K562 (cell line): ENCODE measurements around the gene CNOT1. TPM values are rescaled to one million over a fixed set of nuclear protein-coding genes. Genes with fewer than 3 reads are reported as not detected.

Experiments
- BDP1 ChIP-seq: IDR thresholded peaks from 3 replicates; pipeline ENCODE4 v1.6.1; 2011; ENCODE audit not compliant: insufficient read length, insufficient read depth
- CC2D1A ChIP-seq: fragments of 450-650 bp; IDR thresholded peaks from 2 replicates; pipeline ENCODE4 v1.6.1; 2017; ENCODE audit warnings: mild to moderate bottlenecking
- CEBPG ChIP-seq, 3 experiments: fragments of 200-800 bp in 1 of 3; sonication (Bioruptor generic) in 1 of 3; sonication (generic) in 1 of 3; formaldehyde crosslinking in 1 of 3; IDR thresholded peaks in 2 of 3; conservative IDR thresholded peaks in 1 of 3; 2 replicates each; pipeline versions ENCODE4 v1.6.1 to v1.8.0; 2016 to 2022; ENCODE audit warnings: missing compliant biosample characterization in 2 of 3, missing genetic modification characterization in 2 of 3, mild to moderate bottlenecking in 1 of 3, missing genetic modification reagents in 1 of 3
- EHMT2 ChIP-seq: fragments of 450-650 bp; IDR thresholded peaks from 2 replicates; pipeline ENCODE4 v1.6.1; 2018; ENCODE audit warnings: antibody characterized with exemption
- GABPA ChIP-seq: fragments of 200-800 bp; sonication (Bioruptor generic); conservative IDR thresholded peaks from 2 replicates; pipeline ENCODE4 v1.6.1; 2016; ENCODE audit warnings: low read depth, missing genetic modification characterization, missing compliant biosample characterization
- GTF2E2 ChIP-seq: fragments of 200-800 bp; sonication (Bioruptor generic); IDR thresholded peaks from 2 replicates; pipeline ENCODE4 v1.6.1; 2016; ENCODE audit warnings: missing genetic modification characterization, missing compliant biosample characterization
- HDAC1 ChIP-seq, 2 experiments: fragments of 450-650 bp; IDR thresholded peaks; 2 replicates each; pipeline ENCODE4 v1.6.1; 2016 to 2017; ENCODE audit warnings: inconsistent platforms in 1 of 2, mild to moderate bottlenecking in 1 of 2, moderate library complexity in 1 of 2
- LEF1 ChIP-seq: fragments of 450-650 bp; IDR thresholded peaks from 2 replicates; pipeline ENCODE4 v1.6.1; 2016; ENCODE audit warnings: mild to moderate bottlenecking
- MAFG ChIP-seq: fragments of 450-650 bp; conservative IDR thresholded peaks from 2 replicates; pipeline ENCODE4 v1.6.1; 2016; ENCODE audit warnings: missing genetic modification characterization, missing compliant biosample characterization
- MTA2 ChIP-seq: fragments of 450-650 bp; IDR thresholded peaks from 2 replicates; pipeline ENCODE4 v1.6.1; 2016; ENCODE audit warnings: low read depth
- NCOR1 ChIP-seq: fragments of 450-650 bp; IDR thresholded peaks from 2 replicates; pipeline ENCODE4 v1.6.1; 2016; ENCODE audit warnings: mild to moderate bottlenecking, moderate library complexity
- NRF1 ChIP-seq, 2 experiments: fragments of 450-650 bp; IDR thresholded peaks in 1 of 2; conservative IDR thresholded peaks in 1 of 2; 2 replicates each; pipeline ENCODE4 v1.6.1; 2014; ENCODE audit warnings: mild to moderate bottlenecking in 2 of 2
- RBM25 ChIP-seq: fragments of 200-400 bp; formaldehyde crosslinking; IDR thresholded peaks from 2 replicates; pipeline ENCODE4 v1.6.1; 2018; ENCODE audit warnings: low read length, low read depth, moderate library complexity; ENCODE audit not compliant: severe bottlenecking
- ZKSCAN1 ChIP-seq: fragments of 150-350 bp; IDR thresholded peaks from 2 replicates; pipeline ENCODE4 v1.6.1; 2016; ENCODE audit warnings: low read depth, low read length
- ZNF165 ChIP-seq: fragments of 250-450 bp; sonication (Bioruptor Pico); IDR thresholded peaks from 2 replicates; pipeline ENCODE4 v1.4.0; 2020; ENCODE audit warnings: borderline replicate concordance
- ZNF764 ChIP-seq: fragments of 250-450 bp; sonication (Bioruptor Pico); IDR thresholded peaks from 2 replicates; pipeline ENCODE4 v1.4.0; 2020; ENCODE audit warnings: low read depth, mild to moderate bottlenecking, moderate library complexity
- polyA plus RNA-seq, 8 experiments: library from polyadenylated mRNA; depleted of rRNA in 4 of 8; stranded (reverse) in 5 of 8; unstranded in 3 of 8; fragments of >200 nt; fragmentation: Nextera tagmentation in 2 of 8; fragmentation: Illumina TruSeq in 1 of 8; extraction: Ambion mirVana in 2 of 8; extraction: Trizol in 1 of 8; gene quantifications; 2 replicates each; pipeline versions ENCODE4 v1.2.1 to v1.2.3, GENCODE V29; 2011 to 2014; ENCODE audit warnings: inconsistent platforms in 1 of 8, missing spikeins in 1 of 8
- total RNA-seq, 7 experiments: library from RNA; depleted of rRNA in 6 of 7; stranded (reverse); fragments of >200 nt in 6 of 7; fragmentation: Illumina TruSeq in 2 of 7; extraction: Trizol in 2 of 7; gene quantifications; 2 replicates each; pipeline versions ENCODE4 v1.2.1 to v1.2.3, GENCODE V29; 2011 to 2021; ENCODE audit warnings: low replicate concordance in 1 of 7
- TF ChIP-seq, protein P1 (sequence below), 2 experiments: IDR thresholded peaks; 2 replicates each; pipeline ENCODE4 v1.6.1; 2011; ENCODE audit warnings: borderline replicate concordance in 1 of 2, control low read depth in 1 of 2, low read depth in 1 of 2, low read length in 1 of 2, mild to moderate bottlenecking in 1 of 2, mixed read lengths in 1 of 2, moderate library complexity in 1 of 2; ENCODE audit not compliant: insufficient read depth in 1 of 2, insufficient read length in 1 of 2, poor library complexity in 1 of 2, severe bottlenecking in 1 of 2; ENCODE audit errors: extremely low read depth in 1 of 2
- TF ChIP-seq, protein P2 (sequence below): fragments of 250-450 bp; sonication (Bioruptor Pico); IDR thresholded peaks from 2 replicates; pipeline ENCODE4 v1.6.1; 2021; ENCODE audit warnings: mild to moderate bottlenecking
- TF ChIP-seq, protein P3 (sequence below): fragments of 250-450 bp; sonication (Bioruptor Pico); IDR thresholded peaks from 2 replicates; pipeline ENCODE4 v1.4.0; 2020
- TF ChIP-seq, protein P4 (sequence below): fragments of 250-450 bp; sonication (Bioruptor Pico); IDR thresholded peaks from 2 replicates; pipeline ENCODE4 v1.5.1; 2021; ENCODE audit warnings: mild to moderate bottlenecking

The CNOT1 gene
- total and polyA plus RNA-seq, 9 of the 15 experiments (the other 6 are each of a cell fraction or from before 2014, with no cell fraction given): 110 to 270 (median 220) TPM

DNA sequence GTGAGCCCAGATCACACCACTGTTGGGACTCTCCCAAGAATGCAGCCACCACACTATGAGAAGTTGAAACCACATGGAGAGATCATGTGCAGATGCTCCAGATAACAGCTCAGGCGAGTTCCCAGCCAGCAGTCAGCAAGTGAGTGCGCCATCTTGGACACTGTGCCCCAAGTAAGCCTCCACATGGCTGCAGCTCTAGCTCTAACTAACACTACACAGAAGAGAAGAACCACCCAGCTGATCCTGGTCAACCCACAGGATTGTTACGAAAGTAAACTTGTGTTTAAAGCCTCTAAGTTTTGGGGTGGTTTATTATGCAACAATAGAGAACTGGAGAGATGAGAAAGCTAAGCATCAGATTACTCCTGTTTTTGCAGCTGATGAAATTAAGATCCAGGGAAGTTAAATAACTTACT, 29.2 kb upstream of the CNOT1 start (continued):
- TF ChIP-seq NCOR1: no peak
- no peak for TF ChIP-seq HDAC1 (IDR thresholded peaks at IDR 0.05)
- peak; percentile 78; the same call in 1 of the 2 replicates for TF ChIP-seq EHMT2
- no peak for TF ChIP-seq CC2D1A
- no peak for TF ChIP-seq GTF2E2
- TF ChIP-seq, protein P1, sequence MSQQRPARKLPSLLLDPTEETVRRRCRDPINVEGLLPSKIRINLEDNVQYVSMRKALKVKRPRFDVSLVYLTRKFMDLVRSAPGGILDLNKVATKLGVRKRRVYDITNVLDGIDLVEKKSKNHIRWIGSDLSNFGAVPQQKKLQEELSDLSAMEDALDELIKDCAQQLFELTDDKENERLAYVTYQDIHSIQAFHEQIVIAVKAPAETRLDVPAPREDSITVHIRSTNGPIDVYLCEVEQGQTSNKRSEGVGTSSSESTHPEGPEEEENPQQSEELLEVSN (IDR thresholded peaks at IDR 0.05; ENCODE audit: borderline replicate concordance in 1 of 2, extremely low read depth in 1 of 2, insufficient read depth in 1 of 2, insufficient read length in 1 of 2, low read depth in 1 of 2, low read length in 1 of 2, poor library complexity in 1 of 2, severe bottlenecking in 1 of 2): no peak
- no peak for TF ChIP-seq ZKSCAN1
- TF ChIP-seq LEF1: no peak
- TF ChIP-seq, protein P2, sequence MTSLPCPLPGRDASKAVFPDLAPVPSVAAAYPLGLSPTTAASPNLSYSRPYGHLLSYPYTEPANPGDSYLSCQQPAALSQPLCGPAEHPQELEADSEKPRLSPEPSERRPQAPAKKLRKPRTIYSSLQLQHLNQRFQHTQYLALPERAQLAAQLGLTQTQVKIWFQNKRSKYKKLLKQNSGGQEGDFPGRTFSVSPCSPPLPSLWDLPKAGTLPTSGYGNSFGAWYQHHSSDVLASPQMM (CRISPR knock-in tag): no peak
- TF ChIP-seq RBM25: no peak
- no peak for TF ChIP-seq GABPA (tag)
- no peak for TF ChIP-seq ZNF165 (CRISPR knock-in tag)
- peak; percentile 8 to 23; a peak in 1 of 4 replicates for TF ChIP-seq NRF1 (conservative IDR thresholded peaks at IDR 0.05 in 1 of 2, IDR thresholded peaks at IDR 0.05 in 1 of 2)
- TF ChIP-seq MTA2: no peak
- TF ChIP-seq, protein P3, sequence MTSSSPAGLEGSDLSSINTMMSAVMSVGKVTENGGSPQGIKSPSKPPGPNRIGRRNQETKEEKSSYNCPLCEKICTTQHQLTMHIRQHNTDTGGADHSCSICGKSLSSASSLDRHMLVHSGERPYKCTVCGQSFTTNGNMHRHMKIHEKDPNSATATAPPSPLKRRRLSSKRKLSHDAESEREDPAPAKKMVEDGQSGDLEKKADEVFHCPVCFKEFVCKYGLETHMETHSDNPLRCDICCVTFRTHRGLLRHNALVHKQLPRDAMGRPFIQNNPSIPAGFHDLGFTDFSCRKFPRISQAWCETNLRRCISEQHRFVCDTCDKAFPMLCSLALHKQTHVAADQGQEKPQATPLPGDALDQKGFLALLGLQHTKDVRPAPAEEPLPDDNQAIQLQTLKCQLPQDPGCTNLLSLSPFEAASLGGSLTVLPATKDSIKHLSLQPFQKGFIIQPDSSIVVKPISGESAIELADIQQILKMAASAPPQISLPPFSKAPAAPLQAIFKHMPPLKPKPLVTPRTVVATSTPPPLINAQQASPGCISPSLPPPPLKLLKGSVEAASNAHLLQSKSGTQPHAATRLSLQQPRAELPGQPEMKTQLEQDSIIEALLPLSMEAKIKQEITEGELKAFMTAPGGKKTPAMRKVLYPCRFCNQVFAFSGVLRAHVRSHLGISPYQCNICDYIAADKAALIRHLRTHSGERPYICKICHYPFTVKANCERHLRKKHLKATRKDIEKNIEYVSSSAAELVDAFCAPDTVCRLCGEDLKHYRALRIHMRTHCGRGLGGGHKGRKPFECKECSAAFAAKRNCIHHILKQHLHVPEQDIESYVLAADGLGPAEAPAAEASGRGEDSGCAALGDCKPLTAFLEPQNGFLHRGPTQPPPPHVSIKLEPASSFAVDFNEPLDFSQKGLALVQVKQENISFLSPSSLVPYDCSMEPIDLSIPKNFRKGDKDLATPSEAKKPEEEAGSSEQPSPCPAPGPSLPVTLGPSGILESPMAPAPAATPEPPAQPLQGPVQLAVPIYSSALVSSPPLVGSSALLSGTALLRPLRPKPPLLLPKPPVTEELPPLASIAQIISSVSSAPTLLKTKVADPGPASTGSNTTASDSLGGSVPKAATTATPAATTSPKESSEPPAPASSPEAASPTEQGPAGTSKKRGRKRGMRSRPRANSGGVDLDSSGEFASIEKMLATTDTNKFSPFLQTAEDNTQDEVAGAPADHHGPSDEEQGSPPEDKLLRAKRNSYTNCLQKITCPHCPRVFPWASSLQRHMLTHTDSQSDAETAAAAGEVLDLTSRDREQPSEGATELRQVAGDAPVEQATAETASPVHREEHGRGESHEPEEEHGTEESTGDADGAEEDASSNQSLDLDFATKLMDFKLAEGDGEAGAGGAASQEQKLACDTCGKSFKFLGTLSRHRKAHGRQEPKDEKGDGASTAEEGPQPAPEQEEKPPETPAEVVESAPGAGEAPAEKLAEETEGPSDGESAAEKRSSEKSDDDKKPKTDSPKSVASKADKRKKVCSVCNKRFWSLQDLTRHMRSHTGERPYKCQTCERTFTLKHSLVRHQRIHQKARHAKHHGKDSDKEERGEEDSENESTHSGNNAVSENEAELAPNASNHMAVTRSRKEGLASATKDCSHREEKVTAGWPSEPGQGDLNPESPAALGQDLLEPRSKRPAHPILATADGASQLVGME: no peak
- no peak for TF ChIP-seq CEBPG (CRISPR knock-in tag; IDR thresholded peaks at IDR 0.05)
- TF ChIP-seq CEBPG (tag; conservative IDR thresholded peaks at IDR 0.05 in 1 of 2, IDR thresholded peaks at IDR 0.05 in 1 of 2): peak; percentile 65 to 72; a peak in 3 of 4 replicates
- TF ChIP-seq, protein P4, sequence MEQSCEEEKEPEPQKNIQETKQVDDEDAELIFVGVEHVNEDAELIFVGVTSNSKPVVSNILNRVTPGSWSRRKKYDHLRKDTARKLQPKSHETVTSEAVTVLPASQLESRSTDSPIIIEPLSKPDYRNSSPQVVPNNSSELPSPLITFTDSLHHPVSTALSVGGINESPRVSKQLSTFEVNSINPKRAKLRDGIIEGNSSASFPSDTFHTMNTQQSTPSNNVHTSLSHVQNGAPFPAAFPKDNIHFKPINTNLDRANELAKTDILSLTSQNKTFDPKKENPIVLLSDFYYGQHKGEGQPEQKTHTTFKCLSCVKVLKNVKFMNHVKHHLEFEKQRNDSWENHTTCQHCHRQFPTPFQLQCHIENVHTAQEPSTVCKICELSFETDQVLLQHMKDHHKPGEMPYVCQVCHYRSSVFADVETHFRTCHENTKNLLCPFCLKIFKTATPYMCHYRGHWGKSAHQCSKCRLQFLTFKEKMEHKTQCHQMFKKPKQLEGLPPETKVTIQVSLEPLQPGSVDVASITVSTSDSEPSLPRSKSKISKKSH (CRISPR knock-in tag): no peak
- no peak for TF ChIP-seq ZNF764 (CRISPR knock-in tag)
- no peak for TF ChIP-seq MAFG (tag)
- no peak for TF ChIP-seq BDP1
